GM19238 (cell line): ENCODE results near the gene ROPN1L.

Experiments used
- DNase-seq: peaks from one replicate; pipeline ENCODE4 v3.0.0; 2011; ENCODE audit warnings: low spot score; ENCODE audit not compliant: insufficient read length

ROPN1L gene

DNA sequence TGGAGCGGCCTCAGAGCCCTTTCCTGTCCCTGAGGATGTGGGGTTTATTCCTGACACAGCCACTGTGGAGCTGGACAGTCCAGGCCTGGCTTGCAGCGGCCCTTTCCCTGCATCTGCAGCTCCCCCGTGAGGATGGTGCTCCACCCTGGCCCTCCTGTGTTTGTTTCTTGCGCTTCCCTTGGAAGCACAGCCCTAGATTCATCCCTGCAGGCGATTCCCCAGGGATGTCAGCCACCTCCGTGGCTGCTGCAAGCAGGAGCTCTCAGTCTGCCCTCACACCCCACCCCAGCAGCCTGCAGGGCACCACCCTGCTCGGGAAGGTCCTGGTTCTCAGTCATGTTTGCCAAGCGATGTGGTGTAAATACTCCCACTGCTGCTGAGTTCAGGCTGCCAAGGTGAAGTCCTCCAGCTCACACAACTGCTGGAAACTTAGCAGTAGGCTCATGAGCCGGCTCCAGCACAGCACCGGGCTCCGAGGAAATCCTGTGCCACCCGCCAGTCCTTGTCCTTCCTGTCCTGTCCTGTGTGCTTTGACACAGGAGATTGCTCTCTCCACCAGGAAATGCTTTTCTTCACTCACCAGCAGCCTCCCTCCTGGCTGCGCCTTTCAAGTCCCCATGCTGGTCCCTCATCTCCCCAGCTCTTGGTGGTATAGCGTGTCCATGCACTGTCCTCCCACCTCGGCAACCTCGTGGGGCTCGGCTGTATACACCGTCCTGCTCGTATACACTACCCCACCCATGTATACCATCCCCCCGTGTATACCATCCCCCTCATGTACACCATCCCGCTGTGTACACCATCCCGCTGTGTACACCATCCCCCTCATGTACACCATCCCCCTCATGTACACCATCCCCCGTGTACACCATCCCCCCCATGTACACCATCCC is 16.2 kb downstream of the ROPN1L start:
- no peak for DNase-seq

- no peak for DNase-seq
These were observed 17.7 kb downstream of the ROPN1L start for GRCh38 chr5:10459080-10460055.

GRCh38 chr5:10460252-10460906 is 18.7 kb downstream of the ROPN1L start:
- no peak for DNase-seq

DNA sequence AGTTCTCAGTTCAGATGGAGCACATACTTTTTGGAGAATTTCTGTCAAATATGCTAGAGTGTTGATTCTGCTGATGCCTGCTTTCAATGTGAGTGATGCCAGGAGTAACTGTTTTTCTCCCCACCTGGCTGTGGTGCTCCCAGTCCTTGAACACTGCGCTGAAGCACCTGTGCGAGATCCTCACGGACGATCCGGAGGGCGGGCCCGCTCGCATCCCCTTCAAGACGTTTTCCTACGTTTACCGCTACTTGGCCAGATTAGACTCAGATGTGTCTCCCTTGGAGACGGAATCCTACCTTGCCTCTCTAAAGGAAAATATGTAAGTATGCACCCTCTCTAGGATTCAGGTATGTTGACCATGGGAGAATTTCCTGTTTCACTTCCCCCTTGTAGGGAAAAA is 19.4 kb downstream of the ROPN1L start:
- DNase-seq, result no peak

- DNase-seq, result no peak
These were observed 20.4 kb downstream of the ROPN1L start for GRCh38 chr5:10461904-10462555.

- DNase-seq, result no peak
These were observed 21.9 kb downstream of the ROPN1L start for GRCh38 chr5:10463566-10463965.

GRCh38 chr5:10464173-10464572 is 22.5 kb downstream of the ROPN1L start:
- no peak for DNase-seq

DNA sequence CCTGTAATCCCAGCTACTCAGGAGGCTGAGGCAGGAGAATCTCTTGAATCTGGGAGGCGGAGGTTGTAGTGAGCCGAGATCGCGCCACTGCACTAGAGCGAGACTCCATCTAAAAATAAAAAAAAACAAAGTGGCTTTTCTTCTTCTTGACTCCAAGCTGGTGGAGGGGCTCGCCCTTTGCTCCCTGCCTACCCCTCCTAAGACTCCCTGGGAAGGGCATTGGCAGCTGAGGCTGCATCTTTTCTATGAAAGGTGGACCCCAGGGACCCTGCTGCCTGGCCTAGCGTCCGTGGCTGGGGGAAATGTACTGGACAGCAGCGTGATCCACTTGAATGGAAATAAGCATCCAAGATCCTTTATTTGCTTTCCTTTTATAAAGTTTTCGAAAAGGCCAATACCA is 24.0 kb downstream of the ROPN1L start:
- DNase-seq, result no peak

- DNase-seq, result no peak
These were observed 24.9 kb downstream of the ROPN1L start for GRCh38 chr5:10466446-10467073.

DNA sequence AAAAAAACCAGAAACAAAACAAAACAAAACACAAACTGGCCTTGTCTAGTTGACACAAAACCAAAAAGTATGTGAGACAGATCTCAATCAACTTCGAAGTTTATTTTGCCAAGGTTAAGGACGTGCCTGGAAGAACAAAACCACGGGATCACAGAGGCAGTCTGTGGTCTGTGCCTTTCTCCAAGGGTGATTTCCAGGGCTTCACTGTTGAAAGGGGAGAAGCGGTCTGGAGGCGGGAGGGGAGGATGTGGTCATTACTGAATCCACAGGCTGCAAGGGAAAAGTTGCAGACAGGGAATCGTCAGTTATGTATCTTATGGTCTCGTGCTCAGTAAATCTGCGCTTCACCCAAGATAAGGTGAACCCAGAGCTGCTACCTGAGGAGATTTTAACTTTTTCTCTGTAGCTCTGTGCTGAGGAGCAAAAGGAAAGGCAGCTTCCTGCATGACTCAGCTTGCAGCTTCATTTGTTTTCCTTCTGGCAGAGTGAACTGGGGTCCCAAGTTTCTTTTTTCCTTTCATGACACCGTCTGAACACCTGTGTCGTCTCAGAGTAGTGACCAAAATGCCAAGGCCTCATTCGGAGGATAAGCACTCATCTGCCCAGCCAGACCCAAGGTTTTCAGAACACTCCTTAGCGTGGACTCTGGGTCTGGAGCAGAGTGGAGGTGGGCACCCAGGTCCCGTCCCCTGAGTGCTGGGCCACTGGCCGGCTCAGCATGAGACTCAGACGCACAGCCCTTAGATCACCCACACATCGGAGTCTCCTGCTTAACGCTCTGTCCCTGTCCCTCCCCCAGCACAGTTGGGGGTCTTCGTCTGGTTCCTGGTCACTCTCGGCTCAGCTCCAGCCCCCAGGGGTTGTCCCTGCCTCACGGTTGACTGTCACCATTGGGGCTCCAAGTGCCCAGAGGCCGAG is 25.9 kb downstream of the ROPN1L start:
- DNase-seq, result no peak

DNA sequence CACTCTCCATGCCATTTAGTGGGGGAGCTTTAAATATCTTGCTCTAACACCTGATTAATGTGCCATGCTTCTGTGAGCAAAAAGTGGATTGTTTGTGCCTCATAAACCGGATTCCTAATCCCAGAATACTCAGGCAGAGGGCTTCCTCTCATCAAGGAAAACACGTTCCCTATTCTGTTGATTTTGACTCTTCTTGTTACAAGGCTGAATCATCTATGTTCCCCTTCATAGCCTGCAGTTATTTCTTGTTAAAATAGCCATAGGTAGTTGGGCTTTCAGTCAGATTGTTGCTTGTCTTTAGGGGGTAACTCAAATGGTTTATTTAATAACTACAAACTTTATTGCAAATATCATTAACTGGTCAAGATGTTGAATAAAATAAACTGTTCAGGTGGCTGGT is 26.6 kb downstream of the ROPN1L start:
- DNase-seq, result no peak

GRCh38 chr5:10469253-10470050 is 27.8 kb downstream of the ROPN1L start:
- no peak for DNase-seq

DNA sequence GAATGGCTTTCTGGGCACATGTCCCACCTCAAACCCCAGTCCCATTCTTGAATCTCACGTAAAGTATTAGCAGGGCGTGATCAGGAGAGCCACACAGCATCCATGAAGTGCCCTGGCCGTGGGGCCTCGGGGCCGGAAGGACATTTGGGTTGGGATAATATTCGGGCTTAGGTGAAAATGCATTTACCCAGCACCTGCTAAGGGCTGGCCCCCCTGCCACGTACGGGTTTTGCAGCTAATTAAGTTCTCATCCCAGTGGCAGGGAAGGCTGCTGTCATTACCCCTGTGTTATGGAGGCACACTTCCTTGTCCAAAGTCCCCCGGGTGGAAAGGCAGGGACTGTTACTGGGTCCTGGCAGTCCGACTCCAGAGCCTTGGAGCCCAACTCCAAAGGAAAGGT is 29.0 kb downstream of the ROPN1L start:
- DNase-seq, result no peak

GRCh38 chr5:10471677-10472076 is 30.0 kb downstream of the ROPN1L start:
- DNase-seq, result no peak

- DNase-seq, result no peak
These were observed 32.9 kb downstream of the ROPN1L start for GRCh38 chr5:10474521-10475075.

GRCh38 chr5:10475931-10476676 is 34.4 kb downstream of the ROPN1L start:
- no peak for DNase-seq

- no peak for DNase-seq
These were observed 35.2 kb downstream of the ROPN1L start for GRCh38 chr5:10476878-10477277.

DNA sequence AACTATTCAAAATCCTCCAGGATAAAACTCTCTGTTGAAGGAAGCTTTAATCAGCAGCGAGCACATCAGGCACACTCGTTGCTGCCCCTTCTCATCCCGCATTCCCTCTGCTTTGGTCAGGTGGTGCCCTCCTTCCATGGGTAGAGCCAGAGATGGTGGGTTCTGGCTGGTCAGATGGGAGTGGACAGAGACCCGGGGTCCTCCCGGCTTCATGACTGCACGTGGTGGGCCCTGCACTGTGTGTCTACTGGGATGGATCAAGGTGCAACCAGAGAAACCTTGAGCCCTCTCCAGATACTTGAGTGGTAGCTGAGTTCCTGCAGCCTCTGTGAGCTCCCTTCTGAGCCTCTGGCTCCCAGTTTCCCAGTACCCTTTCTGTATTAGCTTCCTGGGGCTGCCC is 36.3 kb downstream of the ROPN1L start:
- DNase-seq, result no peak
